ENCODE measurements around the gene NUF2.
"Not testable (repeated sequence)": the region's sequence is repeated elsewhere in the genome, so short reads cannot be mapped to it uniquely, and the experiment has no call there.

The NUF2 gene

DNA sequence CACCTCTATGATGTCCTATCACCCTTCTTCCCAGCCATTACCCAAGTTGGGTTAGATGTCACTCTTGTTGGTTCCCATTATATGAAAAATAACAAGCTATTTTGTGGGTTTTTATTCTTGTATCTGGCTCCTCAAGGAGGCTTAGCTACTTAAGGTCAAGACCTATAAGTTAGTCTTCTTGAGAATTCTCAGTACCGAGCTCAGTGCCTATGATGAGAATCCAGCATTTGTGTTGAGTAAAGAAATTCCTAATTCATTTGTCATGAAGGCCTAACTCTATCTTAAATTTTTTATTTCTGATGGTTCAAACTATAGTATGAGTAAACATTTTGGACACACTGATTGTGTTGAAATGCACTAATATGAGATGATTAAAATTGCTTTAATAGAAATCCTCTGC lies 15.9 kb downstream of the NUF2 start:
- DNase-seq = no peak

DNA sequence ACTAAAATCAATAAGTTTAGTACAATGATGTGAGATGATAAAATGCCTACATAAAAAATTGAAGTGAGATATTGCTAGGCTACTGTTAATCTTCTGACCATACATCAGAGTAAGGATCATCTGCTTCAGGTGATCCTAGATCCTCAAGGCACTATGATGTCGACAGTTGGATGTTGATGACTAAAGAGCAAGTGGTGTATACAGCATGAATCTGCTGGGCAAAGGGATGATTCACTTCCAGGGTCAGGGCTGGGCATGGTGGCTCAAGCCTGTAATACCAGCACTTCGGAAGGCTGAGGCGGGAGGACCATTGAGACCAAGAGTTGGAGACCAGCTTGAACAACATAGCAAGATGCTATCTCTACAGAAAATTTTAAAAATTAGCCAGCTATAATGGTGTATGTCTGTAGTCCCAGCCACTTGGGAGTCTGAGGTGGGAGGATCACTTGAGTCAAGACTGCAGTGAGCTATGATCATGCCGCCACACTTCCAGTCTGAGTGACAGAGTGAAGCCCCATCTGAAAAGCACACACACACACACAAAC lies 24.6 kb downstream of the NUF2 start:
- no peak for DNase-seq

DNA sequence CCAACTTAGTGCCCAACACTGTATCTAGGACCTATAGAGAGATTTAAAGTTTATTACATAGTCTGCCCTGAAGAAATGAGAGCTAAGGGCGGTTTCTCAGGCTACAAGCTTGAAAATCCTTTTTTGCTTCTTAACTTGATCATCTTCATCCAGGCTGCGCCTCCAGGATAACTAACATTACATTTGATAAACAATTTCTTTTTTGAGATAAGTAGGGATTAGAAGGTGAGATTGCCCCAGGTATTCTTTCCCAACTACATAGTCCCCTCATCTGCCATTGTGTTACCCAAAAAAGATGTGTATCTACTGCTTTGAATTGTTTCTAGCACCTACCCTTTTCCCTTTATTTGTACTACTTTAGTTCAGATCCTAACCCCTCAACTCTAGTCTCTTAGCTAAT lies 25.4 kb downstream of the NUF2 start:
- no peak for DNase-seq

DNA sequence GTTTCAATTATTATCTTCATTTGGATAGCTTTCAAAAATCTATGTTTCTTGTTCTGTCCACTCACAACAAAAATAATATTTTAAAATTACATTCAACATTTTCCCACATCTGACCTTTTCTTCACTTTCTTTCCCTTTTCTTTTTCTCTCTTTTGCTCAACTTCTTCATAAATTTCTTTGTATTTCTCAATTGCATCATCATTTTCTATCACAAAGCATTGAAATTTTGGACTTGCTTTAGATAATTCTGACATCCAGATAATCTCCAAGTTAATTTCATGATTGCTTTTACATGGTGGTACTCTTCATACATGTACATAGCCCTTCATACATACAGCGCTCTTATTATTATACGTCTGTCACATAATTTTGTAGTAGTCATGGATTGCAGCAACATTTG lies 30.2 kb downstream of the NUF2 start:
- no peak for DNase-seq

DNA sequence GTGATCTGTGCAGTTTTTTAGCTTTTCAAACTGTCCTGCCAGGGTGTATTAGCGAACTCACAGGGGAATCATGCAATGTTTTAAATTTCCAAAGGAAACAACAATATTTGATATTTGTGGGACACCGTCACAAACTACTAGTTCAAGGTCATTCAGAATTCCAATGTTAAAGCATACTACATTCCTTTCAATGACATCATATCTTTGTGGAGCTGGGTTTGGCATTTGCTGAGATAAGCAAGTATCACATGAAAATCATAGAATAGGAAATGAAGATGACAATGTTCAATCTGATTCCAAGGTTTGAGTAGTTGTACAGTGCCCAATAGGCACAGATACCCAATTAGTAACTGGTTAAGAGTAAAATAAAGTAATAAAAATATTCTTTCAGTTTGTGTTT lies 35.6 kb downstream of the NUF2 start:
- no peak for DNase-seq

DNA sequence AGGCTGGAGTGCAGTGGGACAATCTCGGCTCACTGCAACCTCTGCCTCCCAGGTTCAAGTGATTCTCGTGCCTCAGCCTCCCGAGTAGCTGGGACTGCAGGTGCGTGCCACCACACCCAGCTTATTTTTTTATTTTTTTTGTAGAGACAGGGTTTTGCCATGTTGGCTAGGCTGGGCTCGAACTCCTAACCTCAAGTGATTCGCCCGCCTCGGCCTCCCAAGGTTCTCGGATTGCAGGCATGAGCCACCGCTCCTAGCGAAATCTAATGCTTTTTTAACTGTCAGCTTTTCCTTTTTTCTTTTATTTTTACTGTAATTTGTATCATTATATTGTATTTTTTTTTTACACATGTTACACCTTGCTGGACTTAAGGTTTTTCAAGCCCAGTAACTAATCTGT lies 36.4 kb downstream of the NUF2 start:
- not testable (repeated sequence) for DNase-seq

DNA sequence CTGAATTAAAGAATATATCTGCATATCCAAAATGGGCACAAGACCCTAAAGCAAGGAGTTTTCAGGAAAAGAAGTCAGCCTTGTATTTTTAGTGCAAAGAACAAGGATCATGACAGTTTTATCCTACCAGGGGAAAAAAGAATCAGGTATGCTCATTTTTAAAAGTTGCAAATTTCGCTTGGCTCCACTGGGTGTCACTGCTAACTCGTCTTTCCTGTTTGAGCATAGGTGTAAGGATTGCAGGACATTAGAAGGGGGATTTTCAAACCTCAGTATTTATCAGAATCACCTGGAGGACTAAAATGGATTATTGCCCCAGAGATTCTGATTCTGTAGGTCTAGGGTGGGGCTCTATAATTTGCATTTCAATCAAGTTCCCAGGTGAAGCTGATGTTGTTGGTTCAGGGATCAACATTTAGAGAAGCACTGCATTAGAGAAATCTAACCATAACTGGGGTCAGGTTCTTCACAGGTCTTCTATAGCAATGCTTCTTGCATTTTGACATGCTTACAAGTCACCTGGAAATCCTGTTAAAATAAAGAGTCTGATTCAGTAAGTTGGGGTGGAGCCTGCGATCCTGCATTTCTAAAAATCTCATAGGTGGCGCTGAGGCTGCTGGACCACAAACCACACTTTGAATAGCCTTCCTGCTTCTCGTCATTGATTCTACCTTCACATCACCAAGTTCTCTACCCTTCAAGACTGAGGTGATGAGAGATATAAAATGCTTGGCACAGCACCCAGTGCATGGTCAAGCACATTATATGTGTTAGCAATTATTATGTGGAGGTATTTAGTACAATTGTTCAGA lies 39.6 kb downstream of the NUF2 start:
- DNase-seq = no peak

DNA sequence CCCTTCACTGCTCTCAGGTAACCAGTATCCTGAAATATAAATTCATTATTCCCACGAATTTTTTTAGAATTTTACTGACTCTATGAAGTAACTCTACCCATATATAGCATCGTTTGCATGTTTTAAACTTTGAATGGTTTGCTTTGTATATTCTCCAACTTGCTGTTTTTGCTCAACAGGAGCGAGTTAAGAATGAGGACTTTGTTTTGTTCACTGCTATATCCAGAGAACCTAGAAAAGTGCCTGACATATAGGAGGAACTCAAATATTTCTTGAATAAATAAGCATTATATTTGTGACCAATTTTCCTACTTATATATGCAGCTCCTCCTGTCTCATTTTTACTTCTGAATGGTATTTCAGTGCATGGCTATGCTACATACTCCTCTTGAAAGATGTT lies 43.4 kb downstream of the NUF2 start:
- DNase-seq = no peak

DNA sequence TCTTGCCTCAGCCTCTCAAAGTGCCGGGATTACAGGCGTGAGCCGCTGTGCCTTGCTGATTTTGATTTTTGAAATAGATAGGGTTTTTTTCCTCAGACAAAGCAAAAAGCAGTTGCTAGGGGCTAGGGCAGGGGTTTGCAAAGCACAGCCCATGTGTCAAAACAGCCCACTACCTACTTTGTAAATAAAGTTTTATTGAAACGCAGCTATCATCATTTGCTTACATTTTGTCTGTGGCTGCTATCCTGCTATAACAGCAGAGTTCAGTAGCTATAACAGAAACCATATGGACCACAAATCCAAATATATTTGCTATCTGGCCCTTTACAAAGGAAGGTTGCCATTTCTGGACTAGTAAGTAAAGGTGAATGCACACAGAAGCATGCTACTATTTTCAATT lies 44.8 kb downstream of the NUF2 start:
- DNase-seq = no peak

DNA sequence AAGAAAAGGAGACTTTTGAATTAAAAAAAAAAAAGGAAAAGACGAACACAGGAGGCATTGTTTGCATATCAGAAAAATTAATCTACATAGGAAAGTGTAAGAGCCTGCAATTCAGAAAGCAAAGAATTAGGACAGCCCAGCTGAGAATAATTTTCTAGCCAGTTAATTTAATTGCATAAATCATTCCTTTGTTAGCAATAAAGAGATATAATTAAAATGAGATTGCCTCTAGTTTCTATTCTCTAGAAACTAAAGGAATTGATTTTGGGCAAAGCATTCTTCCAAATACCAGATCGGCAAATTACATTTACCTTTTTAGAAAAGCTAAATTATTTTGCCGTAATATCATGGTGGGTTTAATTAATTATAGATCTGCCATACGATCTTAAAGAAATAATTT lies 46.0 kb downstream of the NUF2 start:
- no peak for DNase-seq

DNA sequence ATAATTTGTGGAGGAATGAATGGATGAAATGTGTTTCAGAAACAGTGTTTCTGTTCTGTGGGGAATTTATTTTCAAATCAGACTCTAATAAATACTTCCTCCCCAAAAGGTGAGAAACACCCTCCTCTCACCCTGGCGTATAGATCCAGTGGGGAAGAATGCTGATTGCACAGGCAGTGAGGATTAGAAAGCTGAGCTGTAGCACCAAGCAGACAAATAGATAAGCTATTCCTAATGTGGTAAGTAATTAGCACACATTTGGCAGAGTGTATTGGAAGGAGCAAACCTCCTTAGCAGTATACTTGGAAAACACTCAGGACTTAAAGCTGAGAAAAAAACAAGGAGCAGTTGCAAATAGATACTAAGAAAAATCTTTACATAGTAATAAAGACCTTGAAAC lies 50.8 kb downstream of the NUF2 start:
- DNase-seq = no peak

DNA sequence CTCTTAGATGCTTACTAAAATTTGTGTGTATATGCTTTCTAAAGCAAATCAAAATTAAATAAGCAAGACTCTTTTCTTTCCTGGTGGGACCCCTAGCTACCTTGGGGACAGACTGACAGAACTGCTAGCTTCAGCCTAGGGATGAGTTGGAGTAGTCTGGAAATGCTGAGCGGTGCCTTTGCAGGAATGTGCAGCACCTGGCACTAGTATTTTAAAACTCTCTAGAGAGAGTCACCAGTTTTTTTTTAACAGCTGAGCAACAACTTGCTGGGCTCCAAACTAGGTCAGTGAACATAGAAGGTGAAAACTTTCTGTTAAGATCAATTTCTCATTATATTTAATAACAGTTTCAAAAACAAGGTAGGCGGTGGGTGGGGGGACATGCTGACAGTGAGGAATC lies 56.8 kb downstream of the NUF2 start:
- no peak for DNase-seq

DNA sequence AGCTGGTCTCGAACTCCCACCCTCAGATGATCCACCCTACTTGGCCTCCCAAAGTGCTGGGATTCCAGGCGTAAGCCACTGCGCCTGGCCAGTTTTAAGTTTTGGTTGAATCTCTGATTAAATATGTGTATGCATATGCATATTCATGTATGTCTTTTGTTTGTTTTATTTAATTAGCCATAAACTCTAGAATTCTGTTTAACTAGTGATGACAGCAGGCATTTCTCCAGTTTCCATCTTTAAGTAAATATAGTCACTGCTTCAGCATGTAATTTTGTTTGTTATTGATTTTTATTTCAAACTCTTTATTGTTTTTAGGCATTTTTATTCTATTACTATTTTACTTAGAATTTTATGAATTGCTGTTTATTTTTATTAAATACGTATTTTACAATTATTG lies 58.0 kb downstream of the NUF2 start:
- no peak for DNase-seq

DNA sequence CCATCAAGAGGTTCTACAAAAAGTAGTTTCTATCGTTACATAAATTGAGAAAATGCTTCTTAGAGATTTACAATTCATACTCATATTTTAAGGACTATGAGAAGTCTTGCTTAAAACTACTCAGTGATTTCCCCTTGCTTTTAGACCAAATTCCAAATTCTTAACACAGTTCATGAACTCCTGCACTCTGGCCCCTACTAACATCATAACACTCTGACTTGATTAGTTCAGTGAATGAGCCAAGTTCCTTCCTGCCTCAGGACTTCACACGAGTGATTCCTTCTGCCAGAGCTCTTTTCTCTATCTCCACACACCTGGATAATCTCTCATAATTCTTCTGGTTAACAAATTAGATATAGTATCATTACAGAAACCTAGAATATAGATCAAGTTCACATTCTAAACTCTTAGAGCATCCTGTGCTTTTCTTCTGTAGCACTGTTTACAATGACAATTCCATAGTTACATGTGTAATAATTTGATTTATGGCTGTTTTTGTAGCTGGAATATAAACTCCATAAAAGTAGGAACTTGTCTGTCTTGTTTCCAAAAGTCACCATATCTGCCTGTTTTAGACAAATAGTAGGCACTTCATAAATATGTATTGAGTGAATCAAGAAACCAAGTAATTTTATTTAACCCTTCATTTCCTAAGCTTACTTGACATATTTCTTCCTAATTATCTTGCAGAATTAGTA lies 59.9 kb downstream of the NUF2 start:
- no peak for DNase-seq

DNA sequence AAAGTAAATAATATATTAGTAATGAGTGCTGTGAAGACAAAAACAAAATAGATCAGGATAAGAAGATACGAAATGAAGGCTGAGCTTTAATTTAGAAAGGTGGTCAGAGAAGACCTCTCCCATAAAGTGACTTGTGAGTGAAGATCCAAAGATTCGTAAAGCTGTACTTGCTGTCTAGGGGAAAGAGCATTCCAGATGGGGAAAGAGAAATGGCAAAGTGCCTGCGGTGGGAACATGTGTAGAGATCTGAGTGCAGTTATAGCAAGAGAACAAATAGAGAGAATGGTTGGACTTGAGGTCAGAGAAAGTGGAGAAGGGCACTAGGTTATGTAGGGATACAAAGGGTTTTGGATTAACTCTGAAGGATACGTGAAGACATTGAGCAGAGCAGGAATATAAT lies 60.6 kb downstream of the NUF2 start:
- no peak for DNase-seq

DNA sequence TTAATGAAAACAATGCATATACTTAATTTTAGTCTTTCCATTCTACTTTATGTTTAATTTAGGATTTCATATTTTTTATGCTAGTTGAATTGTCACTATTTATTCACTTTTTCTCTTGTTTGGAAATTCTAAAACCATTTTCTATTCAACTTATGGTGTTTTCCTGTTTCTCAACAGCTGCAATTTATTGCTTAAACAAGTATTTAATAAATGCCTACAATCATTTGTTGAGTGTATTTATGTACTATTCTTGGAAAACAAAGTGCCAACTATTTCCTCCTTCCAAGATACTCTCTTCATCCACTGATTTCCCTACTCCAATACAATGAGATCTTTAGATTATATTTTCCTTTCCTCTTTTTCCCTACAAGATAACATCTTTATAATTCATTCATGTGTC lies 65.4 kb downstream of the NUF2 start:
- no peak for DNase-seq

DNA sequence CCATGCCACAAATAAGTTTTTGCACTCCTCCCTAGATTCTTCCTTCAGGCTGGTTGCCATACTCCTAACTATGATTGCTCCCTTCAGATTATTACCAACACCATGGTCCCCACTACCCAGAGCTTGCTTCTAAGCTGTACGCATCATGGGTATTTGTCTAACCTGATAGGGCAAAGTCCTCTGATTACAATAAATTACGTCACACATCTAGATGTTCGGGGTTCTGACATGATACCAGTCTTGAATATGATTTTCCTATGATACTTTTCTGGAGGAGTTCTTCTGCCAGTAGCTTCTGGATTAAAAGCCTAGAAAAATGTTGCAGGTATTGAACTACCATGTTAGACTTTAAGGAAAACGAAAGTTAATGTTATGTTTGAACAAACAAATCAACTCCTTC lies 67.2 kb downstream of the NUF2 start:
- DNase-seq = no peak

DNA sequence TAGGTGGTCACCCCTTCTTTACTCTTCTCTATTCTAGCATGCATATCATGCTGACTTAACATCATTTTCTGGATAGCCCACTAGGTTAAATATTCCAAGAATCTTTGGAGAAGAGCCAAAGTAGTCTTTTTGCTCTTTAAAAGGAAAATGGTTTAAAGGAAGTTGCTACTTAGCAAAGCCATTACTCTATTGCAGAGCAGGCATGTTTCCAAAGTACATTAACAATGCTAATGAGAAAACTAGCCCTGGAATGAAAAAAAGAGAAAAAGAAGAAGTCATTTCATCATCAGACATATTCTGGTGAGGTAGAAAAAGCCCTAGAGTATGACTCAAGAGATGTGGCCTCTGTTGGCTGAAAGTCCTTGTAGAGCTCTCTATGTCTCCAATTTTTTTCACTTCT lies 74.0 kb downstream of the NUF2 start:
- DNase-seq = no peak

DNA sequence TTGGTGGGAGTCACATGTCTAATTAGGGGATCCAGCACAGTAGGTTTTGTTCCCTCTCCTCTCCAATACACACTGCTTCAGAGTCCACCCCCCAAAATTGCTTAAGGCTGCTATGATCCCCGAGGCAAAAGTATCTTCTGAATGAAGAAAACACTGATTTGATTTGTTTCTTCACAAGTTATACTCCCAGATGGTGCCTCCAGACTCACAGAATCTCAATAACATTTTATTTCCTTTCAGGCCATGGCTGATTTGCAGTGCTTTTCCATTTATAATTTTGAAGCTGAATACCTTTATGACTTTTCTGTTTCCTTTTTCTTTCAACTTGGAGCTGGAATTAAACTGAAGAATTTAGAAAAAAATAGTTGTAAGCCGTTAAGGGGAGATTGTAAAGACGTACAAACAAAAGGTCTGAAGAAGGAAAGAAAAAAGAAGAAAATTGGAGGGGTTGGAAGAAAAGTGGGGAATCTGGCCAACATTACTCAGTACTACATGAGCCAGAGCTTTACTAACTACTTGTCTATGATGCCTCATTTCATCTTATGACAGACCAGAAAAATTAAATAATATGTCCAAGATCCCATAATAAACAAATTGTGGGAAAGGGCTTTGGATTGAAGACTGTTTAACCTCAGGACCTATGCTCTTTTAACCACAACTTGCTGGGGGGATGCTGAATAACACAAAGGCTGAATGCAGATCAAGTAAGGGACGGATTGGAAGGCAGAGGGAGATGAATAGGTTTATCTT lies 75.9 kb downstream of the NUF2 start:
- DNase-seq = no peak

DNA sequence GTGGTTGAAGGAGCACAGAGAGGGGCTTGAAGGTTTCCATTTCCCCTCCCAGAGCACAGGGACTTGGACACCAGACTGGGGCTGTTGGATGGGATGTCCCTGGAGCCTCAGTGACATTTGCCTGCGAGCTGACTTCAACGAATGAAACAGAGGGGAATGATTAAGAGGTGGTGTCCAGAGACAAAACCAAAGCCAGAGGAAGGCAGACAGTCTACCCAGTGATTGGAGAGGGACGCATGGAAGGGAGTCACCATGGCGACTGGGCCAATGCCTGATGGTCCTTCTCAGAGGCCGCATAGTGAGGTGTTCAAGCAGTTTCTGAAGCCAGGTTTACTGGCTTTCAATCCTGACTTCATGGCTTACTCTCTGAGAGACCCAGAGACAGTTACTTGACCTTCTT lies 77.2 kb downstream of the NUF2 start:
- DNase-seq = no peak

DNA sequence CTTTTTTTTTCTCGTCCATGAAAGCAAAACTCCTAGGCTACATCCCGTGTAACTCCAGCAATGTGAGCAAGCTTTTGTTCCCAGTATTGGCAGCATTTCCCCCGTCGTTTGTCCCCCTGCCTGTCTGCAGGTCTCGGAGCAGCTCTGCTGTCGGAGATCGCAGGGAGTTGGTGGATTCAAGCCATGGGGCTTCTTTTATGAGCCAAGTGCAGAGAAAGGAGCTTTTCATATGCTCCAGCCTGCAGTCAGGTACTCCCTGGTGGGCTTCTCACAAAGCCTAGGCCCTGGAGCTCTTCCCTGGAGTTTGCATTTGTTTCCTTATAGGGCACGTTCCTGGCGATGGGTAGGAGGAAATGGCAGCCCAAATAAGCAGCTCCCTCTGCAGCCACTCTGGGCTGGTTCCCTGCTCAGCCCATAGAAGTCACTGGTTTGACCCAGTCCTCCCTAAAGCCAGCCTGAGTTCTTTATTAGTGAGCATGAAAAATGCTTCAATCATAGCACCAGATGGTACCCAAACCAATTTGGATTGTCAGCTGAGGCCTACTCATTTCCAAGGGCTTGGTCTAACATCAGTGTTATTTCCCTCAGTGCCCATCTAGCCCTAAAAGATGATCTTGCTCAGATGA lies 78.3 kb downstream of the NUF2 start:
- DNase-seq = no peak

DNA sequence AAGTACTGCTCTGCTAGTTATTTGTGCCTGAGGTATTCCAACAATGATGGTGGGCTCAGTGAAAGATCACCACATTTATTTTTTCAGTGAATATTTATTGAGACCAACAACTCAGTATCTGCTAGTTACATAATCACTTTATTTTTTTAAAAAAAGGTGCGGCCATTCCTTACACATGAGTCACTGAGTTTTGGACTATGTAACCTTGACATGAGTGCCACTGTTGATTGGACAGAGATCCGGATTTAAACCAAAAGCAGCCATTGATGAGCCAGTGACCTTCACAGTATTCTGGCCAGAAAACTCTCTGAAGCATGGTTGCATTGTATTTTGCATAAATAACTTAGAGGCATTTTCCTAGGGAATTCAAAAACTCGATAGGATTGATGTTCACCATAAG lies 79.5 kb downstream of the NUF2 start:
- no peak for DNase-seq

Data from activated CD4-positive, alpha-beta T cell treated with anti-CD3 and anti-CD28 coated beads, Interleukin-2, amount 50 U/mL, for 48 hours (primary cell).